ENCODE measurements around the gene CBR3.
"Not testable (repeated sequence)": the region's sequence is repeated elsewhere in the genome, so short reads cannot be mapped to it uniquely, and the experiment has no call there.

The CBR3 gene

DNA sequence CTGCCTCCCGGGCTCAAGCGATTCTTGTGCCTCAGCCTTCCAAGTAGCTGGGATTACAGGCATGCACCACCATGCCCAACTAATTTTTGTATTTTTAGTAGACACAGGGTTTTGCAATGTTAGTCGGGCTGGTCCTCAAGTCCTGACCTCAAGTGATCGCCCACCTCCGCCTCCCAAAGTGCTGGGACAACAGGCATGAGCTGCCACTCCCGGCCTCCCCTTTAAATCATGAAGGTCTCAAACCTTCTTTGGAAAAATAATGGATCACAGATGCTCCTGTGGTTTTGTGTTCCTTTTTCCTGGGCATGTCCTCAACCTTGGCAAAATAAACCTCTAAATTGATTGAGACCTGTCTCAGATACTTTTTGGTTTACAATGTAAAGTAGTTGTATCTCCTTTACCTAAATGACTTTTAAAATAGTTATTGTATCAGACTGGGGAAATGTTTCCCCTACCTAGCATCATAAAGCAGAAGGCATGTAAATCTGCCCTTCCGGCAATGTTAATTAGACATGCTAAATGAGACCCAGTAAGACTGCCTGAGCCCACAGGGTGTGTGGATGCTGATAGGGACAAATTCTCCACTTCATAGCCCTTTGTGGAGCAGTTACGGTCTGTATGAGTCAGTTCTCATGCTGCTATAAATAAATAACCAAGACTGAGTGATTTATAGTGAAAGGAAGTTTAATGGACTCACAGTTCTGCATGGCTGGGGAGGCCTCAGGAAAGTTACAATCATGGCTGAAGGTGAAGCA, 37.3 kb upstream of the CBR3 start:
- TF ChIP-seq, protein P1, sequence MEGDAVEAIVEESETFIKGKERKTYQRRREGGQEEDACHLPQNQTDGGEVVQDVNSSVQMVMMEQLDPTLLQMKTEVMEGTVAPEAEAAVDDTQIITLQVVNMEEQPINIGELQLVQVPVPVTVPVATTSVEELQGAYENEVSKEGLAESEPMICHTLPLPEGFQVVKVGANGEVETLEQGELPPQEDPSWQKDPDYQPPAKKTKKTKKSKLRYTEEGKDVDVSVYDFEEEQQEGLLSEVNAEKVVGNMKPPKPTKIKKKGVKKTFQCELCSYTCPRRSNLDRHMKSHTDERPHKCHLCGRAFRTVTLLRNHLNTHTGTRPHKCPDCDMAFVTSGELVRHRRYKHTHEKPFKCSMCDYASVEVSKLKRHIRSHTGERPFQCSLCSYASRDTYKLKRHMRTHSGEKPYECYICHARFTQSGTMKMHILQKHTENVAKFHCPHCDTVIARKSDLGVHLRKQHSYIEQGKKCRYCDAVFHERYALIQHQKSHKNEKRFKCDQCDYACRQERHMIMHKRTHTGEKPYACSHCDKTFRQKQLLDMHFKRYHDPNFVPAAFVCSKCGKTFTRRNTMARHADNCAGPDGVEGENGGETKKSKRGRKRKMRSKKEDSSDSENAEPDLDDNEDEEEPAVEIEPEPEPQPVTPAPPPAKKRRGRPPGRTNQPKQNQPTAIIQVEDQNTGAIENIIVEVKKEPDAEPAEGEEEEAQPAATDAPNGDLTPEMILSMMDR (IDR thresholded peaks at IDR 0.05; ENCODE audit: low read depth, low read length) = no peak
- no peak for DNase-seq (ENCODE audit: extremely low read depth, low read depth)

DNA sequence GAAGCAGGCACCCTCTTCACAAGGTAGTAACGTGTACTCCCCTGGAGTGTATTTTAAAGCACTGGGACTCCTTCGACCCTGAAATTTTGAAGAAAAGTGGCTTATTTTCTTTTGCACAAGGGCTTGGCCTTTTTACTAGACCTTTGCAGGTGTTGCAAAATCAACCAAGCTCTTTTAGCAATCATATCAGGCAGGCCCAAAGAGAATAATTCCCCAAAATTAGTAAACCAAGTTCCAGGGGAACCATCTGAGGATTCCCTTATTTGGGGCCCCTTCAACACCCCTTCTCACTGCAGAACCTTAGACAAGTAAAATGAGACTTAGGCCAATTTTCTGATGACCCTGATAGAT, 36.7 kb upstream of the CBR3 start:
- no peak for DNase-seq (ENCODE audit: extremely low read depth, low read depth)
- TF ChIP-seq, protein P1 (IDR thresholded peaks at IDR 0.05; ENCODE audit: low read depth, low read length) = no peak

DNA sequence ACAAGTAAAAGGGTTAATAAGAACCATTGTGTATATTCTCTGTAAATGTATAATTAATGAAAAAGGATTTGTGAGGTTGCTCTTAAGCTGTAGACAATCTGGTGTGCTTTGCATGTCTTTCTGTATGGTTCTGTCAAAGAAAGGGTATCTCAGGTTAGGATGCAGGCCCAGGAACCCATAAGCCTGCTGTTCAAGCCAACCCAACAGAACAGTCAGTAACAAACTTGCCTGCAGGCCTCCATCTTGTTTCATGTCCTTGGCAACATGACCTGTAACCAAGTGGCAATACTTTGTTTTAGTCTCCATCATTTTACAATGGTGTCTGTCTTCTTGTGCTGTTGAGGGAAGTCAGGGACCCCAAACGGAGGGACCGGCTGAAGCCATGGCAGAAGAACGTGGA, 35.9 kb upstream of the CBR3 start:
- no peak for DNase-seq (ENCODE audit: extremely low read depth, low read depth)
- TF ChIP-seq, protein P1 (IDR thresholded peaks at IDR 0.05; ENCODE audit: low read depth, low read length) = no peak

- not testable (repeated sequence) for DNase-seq (ENCODE audit: extremely low read depth, low read depth)
These were observed 35.1 kb upstream of the CBR3 start for GRCh38 chr21:36099695-36100211.

DNA sequence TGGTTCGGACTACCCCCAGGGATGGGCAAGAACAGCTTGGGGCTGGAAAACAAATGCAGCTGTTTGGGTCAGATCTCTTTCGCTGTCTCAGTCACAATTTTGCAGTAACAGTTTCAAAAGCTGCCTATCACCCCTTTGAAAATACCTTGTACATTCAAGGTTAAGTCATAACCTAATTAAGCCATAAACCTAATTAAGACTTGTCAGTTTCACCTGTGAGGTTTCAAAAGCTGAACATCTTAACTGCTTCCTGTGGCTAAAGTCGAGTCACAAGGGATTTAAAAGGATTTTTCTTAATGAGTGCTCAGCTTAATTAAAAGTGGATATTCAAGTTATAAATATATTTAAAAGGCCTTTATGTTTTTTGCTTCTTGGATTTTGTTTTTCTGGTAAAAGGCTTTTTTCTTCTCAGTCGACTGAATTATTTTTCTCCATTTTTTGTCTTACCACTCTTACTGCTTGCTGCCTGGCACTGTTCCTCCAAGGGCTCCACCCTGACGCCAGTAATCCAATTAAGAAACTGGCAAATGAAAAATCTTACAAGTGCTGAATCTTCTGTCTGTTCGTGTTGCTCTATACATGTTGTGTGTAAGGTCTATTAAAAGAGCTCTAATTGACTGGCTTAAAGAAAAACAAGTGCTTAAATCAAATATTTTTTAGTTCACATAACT, 33.8 kb upstream of the CBR3 start:
- TF ChIP-seq, protein P1 (IDR thresholded peaks at IDR 0.05; ENCODE audit: low read depth, low read length) = no peak
- no peak for DNase-seq (ENCODE audit: extremely low read depth, low read depth)

- TF ChIP-seq, protein P1 (IDR thresholded peaks at IDR 0.05; ENCODE audit: low read depth, low read length) = no peak
- DNase-seq (ENCODE audit: extremely low read depth, low read depth) = no peak
These were observed 31.4 kb upstream of the CBR3 start for GRCh38 chr21:36103434-36103833.

GRCh38 chr21:36104317-36105300, 30.3 kb upstream of the CBR3 start:
- TF ChIP-seq, protein P1 (IDR thresholded peaks at IDR 0.05; ENCODE audit: low read depth, low read length) = peak; percentile 47
- DNase-seq (ENCODE audit: extremely low read depth, low read depth) = no peak

All from AG09319 (cell line).